GM21576 (cell line): Measurements from ENCODE around the gene JAG1.
"Not testable (repeated sequence)": the region's sequence is repeated elsewhere in the genome, so short reads cannot be mapped to it uniquely, and the experiment has no call there.

Experiments
- ATAC-seq: cut with Tn5 transposase; IDR thresholded peaks from one replicate; pipeline ENCODE4 v1.9.1; 2021; ENCODE audit warnings: mild to moderate bottlenecking, moderate library complexity; ENCODE audit not compliant: unreplicated experiment

The JAG1 gene

GRCh38 chr20:10590446-10590845 lies 83.4 kb downstream of the JAG1 start:
- ATAC-seq, result not testable (repeated sequence)
